Activated T-helper 17 cell treated with anti-CD3 and anti-CD28 coated beads, Interleukin-2, amount 50 U/mL, for 72 hours (primary cell): ENCODE results near the gene PGD. TPM values are rescaled to one million over a fixed set of nuclear protein-coding genes. Genes with fewer than 3 reads are reported as not detected.
"Not testable (repeated sequence)": the region's sequence is repeated elsewhere in the genome, so short reads cannot be mapped to it uniquely, and the experiment has no call there.

Experiments used
- ATAC-seq: fragments of 150-1000 bp; cut with Tn5 transposase; replicated peaks from 2 replicates; pipeline ENCODE4 v1.10.0; 2021; ENCODE audit warnings: mild to moderate bottlenecking, moderate library complexity
- H3K27ac Mint-ChIP-seq: one replicate; pipeline ENCODE4 v1.8.0; 2022; ENCODE audit warnings: mixed read lengths
- H3K27me3 Mint-ChIP-seq: one replicate; pipeline ENCODE4 v1.8.0; 2022; ENCODE audit warnings: mixed read lengths
- H3K36me3 Mint-ChIP-seq: one replicate; pipeline ENCODE4 v1.8.0; 2022; ENCODE audit warnings: low read depth, mild to moderate bottlenecking, mixed read lengths
- H3K4me1 Mint-ChIP-seq: one replicate; pipeline ENCODE4 v1.8.0; 2022; ENCODE audit warnings: mixed read lengths
- H3K4me3 Mint-ChIP-seq: one replicate; pipeline ENCODE4 v1.8.0; 2022; ENCODE audit warnings: mild to moderate bottlenecking, mixed read lengths
- H3K9me3 Mint-ChIP-seq: one replicate; pipeline ENCODE4 v1.8.0; 2022; ENCODE audit warnings: mixed read lengths
- total RNA-seq, 2 donors: library from RNA; stranded (reverse); gene quantifications; one replicate each; pipeline ENCODE4 v1.2.3, GENCODE V29; 2022

PGD gene
- total RNA-seq, 2 donors from 2014 or later, result 24.8 to 86.0 TPM

DNA sequence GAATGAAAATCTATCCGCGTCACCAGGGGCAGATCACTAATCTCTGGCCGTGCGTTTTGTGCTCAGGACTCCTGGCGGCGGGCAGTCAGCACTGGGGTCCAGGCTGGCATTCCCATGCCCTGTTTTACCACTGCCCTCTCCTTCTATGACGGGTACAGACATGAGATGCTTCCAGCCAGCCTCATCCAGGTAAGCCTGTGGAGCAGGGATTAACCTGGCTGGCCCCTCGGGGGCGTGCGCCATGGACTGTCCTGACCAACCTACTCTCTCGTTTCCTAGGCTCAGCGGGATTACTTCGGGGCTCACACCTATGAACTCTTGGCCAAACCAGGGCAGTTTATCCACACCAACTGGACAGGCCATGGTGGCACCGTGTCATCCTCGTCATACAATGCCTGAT lies 20.5 kb downstream of the PGD start:
- Mint-ChIP-seq H3K27me3 (no peaks in the 10 kb centered on the region), H3K9me3 (no peaks in the 10 kb centered on the region), H3K27ac (no peak overlapping the region), H3K36me3 (peaks cover 68% of the 10 kb centered on the region), H3K4me3 (no peak overlapping the region), H3K4me1 (peaks cover 6% of the 10 kb centered on the region)
- no peak for ATAC-seq

GRCh38 chr1:10421637-10422036 lies 22.8 kb downstream of the PGD start:
- Mint-ChIP-seq H3K4me1 (no peaks in the 10 kb centered on the region), H3K9me3 (no peaks in the 10 kb centered on the region), H3K27me3 (no peaks in the 10 kb centered on the region), H3K4me3 (no peak overlapping the region), H3K27ac (no peak overlapping the region), H3K36me3 (peaks cover 49% of the 10 kb centered on the region)
- ATAC-seq, result no peak

DNA sequence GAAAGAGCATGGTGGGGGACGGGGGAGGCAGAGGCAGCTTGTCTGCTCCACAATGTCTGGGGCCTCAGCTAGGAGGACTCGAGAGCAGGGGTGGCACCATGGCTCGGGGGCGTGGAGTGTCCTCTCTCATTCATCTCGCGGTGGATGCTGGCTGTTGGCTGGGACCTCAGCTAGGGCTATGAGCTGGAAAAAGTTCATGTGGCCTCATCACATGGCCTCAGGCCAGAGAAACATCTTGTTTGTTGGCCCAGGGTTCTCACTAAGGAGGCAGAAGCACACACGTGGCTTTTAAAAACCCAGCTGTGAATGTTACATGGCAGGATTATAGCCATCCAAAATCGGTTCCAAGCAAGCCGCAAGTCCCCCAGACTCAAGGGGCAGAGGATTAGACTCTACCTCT lies 25.2 kb downstream of the PGD start:
- H3K9me3 Mint-ChIP-seq, result no peaks in the 10 kb centered on the region
- no peaks in the 10 kb centered on the region for H3K27me3 Mint-ChIP-seq
- no peak for ATAC-seq
- H3K4me3 Mint-ChIP-seq, result no peak overlapping the region
- H3K27ac Mint-ChIP-seq, result no peak overlapping the region
- H3K4me1 Mint-ChIP-seq, result no peaks in the 10 kb centered on the region
- peaks cover 25% of the 10 kb centered on the region for H3K36me3 Mint-ChIP-seq

GRCh38 chr1:10424651-10425050 lies 25.8 kb downstream of the PGD start:
- Mint-ChIP-seq H3K36me3 (peaks cover 19% of the 10 kb centered on the region), H3K4me3 (no peak overlapping the region), H3K27me3 (no peaks in the 10 kb centered on the region), H3K4me1 (no peaks in the 10 kb centered on the region), H3K9me3 (no peaks in the 10 kb centered on the region), H3K27ac (no peak overlapping the region)
- ATAC-seq, result no peak

GRCh38 chr1:10425826-10426534 lies 27.1 kb downstream of the PGD start:
- not testable (repeated sequence) for ATAC-seq, H3K4me1 Mint-ChIP-seq, H3K27me3 Mint-ChIP-seq, H3K9me3 Mint-ChIP-seq, H3K27ac Mint-ChIP-seq, H3K36me3 Mint-ChIP-seq, H3K4me3 Mint-ChIP-seq

- not testable (repeated sequence) for ATAC-seq, H3K9me3 Mint-ChIP-seq, H3K4me3 Mint-ChIP-seq, H3K27ac Mint-ChIP-seq, H3K4me1 Mint-ChIP-seq, H3K27me3 Mint-ChIP-seq, H3K36me3 Mint-ChIP-seq
Observed at GRCh38 chr1:10426535-10426848, 27.6 kb downstream of the PGD start.

GRCh38 chr1:10428984-10429383 lies 30.1 kb downstream of the PGD start:
- Mint-ChIP-seq H3K4me3 (peak overlapping the region; percentile 92), H3K4me1 (no peaks in the 10 kb centered on the region), H3K9me3 (no peaks in the 10 kb centered on the region), H3K27ac (no peak overlapping the region), H3K27me3 (no peaks in the 10 kb centered on the region), H3K36me3 (no peaks in the 10 kb centered on the region)
- no peak for ATAC-seq

GRCh38 chr1:10429868-10430215 lies 31.0 kb downstream of the PGD start:
- no peaks in the 10 kb centered on the region for H3K27me3 Mint-ChIP-seq
- no peaks in the 10 kb centered on the region for H3K9me3 Mint-ChIP-seq
- peak overlapping the region; percentile 92 for H3K4me3 Mint-ChIP-seq
- H3K4me1 Mint-ChIP-seq, result no peaks in the 10 kb centered on the region
- no peaks in the 10 kb centered on the region for H3K36me3 Mint-ChIP-seq
- H3K27ac Mint-ChIP-seq, result peak overlapping the region; percentile 82
- ATAC-seq, result peak; percentile 22

GRCh38 chr1:10430216-10431069 lies 31.6 kb downstream of the PGD start, which contains the start of gene CENPS:
Gene CENPS (plus strand): TSS chr1:10430433. CDS start chr1:10430518, 85 bp downstream.
- Mint-ChIP-seq H3K4me1 (no peaks in the 10 kb centered on the region), H3K4me3 (peak within 1 kb of the TSS; percentile 92), H3K27ac (peak within 1 kb of the TSS; percentile 82), H3K9me3 (no peaks in the 10 kb centered on the region), H3K36me3 (no peaks in the 10 kb centered on the region), H3K27me3 (no peaks in the 10 kb centered on the region)
- ATAC-seq, result peak; percentile 91

DNA sequence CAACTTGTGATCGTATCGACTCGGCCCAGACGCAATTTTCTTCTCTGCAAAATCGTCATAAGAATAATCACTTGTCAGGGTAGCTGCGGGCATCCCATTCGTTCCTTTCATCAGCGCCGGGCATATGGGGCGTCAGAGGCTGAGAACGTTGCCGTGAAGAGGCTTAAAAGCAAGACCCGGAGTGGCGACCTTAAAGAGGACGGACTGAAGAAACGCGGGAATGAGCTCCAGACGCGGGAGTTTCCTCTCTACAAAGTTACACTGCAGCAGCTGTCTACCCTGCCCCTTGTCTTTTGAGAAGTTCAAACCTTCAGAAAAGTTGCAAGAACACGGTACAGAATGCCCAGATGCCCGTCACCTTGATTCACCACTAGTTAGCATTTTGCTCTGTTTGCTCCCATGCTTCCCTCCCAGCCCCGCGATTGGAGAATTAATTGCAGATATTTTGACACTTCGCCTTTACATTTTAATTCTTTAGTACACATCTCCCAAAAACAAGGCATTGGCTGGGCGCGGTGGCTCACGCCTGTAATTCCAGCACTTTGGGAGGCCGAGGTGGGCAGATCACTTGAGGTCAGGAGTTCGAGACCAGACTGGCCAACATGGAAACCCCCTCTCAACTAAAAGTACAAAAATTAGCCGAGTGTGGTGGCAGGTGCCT lies 32.3 kb downstream of the PGD start:
- H3K9me3 Mint-ChIP-seq, result no peaks in the 10 kb centered on the region
- H3K4me3 Mint-ChIP-seq, result peak overlapping the region; percentile 92
- no peaks in the 10 kb centered on the region for H3K27me3 Mint-ChIP-seq
- H3K36me3 Mint-ChIP-seq, result no peaks in the 10 kb centered on the region
- peak; percentile 1 for ATAC-seq
- H3K4me1 Mint-ChIP-seq, result no peaks in the 10 kb centered on the region
- H3K27ac Mint-ChIP-seq, result peak overlapping the region; percentile 82

DNA sequence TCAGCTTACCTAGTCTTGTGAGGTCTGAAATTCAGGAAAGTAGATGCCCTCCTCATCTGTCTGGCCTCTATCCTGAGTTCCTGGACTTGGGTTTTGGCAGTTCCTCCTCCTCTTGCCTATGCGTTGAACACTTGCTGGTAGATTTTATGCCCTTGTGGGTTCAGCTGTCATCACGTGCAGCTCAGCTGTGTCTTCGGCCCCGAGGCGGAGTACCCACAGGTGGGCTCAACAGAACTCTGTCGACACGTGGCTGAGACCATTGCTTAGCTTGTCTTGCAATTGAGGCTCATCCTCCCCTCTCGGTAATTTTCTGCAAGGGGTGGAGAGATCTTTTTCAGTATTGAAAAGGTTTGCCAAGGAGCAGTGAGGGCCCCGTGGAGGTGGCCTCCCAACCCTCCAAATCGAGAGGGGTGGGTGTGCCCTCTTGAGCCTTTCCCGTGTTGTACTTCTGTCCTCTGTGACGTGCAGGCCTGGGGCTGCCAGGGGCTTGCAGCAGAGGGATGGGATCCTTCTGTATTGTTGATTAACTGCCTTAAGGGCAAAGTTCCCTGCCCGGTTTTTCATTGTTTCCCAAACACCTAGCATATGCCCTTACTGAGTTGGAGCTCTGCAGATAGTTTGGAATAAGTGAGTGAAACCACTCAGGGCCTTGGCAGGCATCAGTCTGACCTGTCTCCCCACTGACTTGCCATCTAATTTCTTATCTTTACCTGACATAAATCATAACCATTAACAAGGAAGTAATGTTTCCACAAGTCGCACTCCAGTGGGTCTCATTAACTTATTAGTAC lies 34.2 kb downstream of the PGD start:
- no peaks in the 10 kb centered on the region for H3K27me3 Mint-ChIP-seq
- H3K4me3 Mint-ChIP-seq, result no peak overlapping the region
- H3K4me1 Mint-ChIP-seq, result no peaks in the 10 kb centered on the region
- no peak for ATAC-seq
- no peaks in the 10 kb centered on the region for H3K9me3 Mint-ChIP-seq
- H3K27ac Mint-ChIP-seq, result no peak overlapping the region
- no peaks in the 10 kb centered on the region for H3K36me3 Mint-ChIP-seq

DNA sequence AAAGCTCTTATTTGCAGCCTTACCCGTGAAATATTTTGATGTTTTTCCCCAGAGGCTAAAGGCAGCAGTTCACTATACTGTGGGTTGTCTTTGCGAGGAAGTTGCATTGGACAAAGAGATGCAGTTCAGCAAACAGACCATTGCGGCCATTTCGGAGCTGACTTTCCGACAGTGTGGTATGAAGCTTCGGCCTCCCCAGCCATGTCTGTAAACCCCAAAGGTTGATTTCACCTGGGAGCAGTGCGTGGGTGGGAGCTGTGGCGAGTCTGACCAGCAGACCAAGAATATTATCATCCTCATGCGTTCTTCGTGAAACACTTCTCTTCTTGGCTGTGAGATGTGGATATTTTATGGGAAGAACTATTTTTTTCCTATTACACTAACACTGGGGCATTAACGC lies 34.9 kb downstream of the PGD start:
- no peaks in the 10 kb centered on the region for H3K9me3 Mint-ChIP-seq
- no peak for ATAC-seq
- no peak overlapping the region for H3K4me3 Mint-ChIP-seq
- no peaks in the 10 kb centered on the region for H3K4me1 Mint-ChIP-seq
- no peaks in the 10 kb centered on the region for H3K27me3 Mint-ChIP-seq
- no peak overlapping the region for H3K27ac Mint-ChIP-seq
- H3K36me3 Mint-ChIP-seq, result no peaks in the 10 kb centered on the region

DNA sequence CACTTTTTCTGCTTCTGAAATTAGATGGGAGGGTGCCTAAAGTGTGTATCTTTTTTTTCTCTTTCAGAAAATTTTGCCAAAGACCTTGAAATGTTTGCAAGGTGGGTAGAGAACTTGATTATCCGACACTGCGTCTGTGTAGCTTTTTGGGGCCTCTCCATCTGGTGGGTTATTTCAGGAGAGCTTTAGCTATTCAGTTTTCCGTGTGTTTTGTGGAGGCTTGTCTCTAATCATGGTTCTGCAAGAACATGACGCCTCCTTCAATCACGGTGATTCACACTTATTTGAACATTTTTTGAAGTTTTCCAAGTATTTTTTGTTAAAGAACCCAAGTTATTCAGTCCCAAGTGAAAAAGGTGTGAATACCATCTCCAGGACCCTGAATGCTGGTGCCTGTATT lies 35.7 kb downstream of the PGD start:
- ATAC-seq, result no peak
- H3K27me3 Mint-ChIP-seq, result no peaks in the 10 kb centered on the region
- no peak overlapping the region for H3K4me3 Mint-ChIP-seq
- H3K4me1 Mint-ChIP-seq, result no peaks in the 10 kb centered on the region
- H3K36me3 Mint-ChIP-seq, result no peaks in the 10 kb centered on the region
- no peak overlapping the region for H3K27ac Mint-ChIP-seq
- H3K9me3 Mint-ChIP-seq, result no peaks in the 10 kb centered on the region

- Mint-ChIP-seq H3K9me3 (no peaks in the 10 kb centered on the region), H3K4me3 (no peak overlapping the region), H3K36me3 (peaks cover 5% of the 10 kb centered on the region), H3K4me1 (no peaks in the 10 kb centered on the region), H3K27me3 (no peaks in the 10 kb centered on the region), H3K27ac (no peak overlapping the region)
- no peak for ATAC-seq
Observed at GRCh38 chr1:10437052-10437451, 38.2 kb downstream of the PGD start.
